HepG2 (cell line): Measurements from ENCODE around the gene KIF2C.

Experiments
- BHLHE40 ChIP-seq: IDR thresholded peaks from 2 replicates; pipeline ENCODE4 v1.6.1; 2011; ENCODE audit warnings: low read length, improper control_type of control experiment
- CBFB ChIP-seq: sonication (generic); formaldehyde crosslinking; IDR thresholded peaks from 2 replicates; pipeline ENCODE4 v1.4.0; 2020; ENCODE audit warnings: missing genetic modification reagents
- CEBPG ChIP-seq: IDR thresholded peaks from 2 replicates; pipeline ENCODE4 v1.6.1; 2016
- NCOA1 ChIP-seq: sonication (generic); formaldehyde crosslinking; IDR thresholded peaks from 2 replicates; pipeline ENCODE4 v1.9.0; 2021; ENCODE audit warnings: missing genetic modification reagents
- RAD51 ChIP-seq: fragments of 450-650 bp; IDR thresholded peaks from 2 replicates; pipeline ENCODE4 v1.6.1; 2016; ENCODE audit warnings: borderline replicate concordance
- TCF12 ChIP-seq, 2 experiments: fragments of 450-650 bp in 1 of 2; sonication (generic) in 1 of 2; formaldehyde crosslinking in 1 of 2; IDR thresholded peaks; 2 replicates each; pipeline versions ENCODE4 v1.6.1 to v1.8.0; 2017 to 2022; ENCODE audit warnings: antibody characterized with exemption in 1 of 2, mild to moderate bottlenecking in 1 of 2, missing genetic modification reagents in 1 of 2, moderate library complexity in 1 of 2
- TOE1 ChIP-seq: sonication (generic); formaldehyde crosslinking; IDR thresholded peaks from 2 replicates; pipeline ENCODE4 v1.4.0; 2020; ENCODE audit warnings: mild to moderate bottlenecking, missing genetic modification reagents
- ZFYVE20 ChIP-seq: sonication (generic); formaldehyde crosslinking; IDR thresholded peaks from 2 replicates; pipeline ENCODE4 v1.8.0; 2023; ENCODE audit warnings: low read depth, mild to moderate bottlenecking, moderate library complexity, missing genetic modification reagents, borderline replicate concordance
- ZNF207 ChIP-seq: fragments of 450-650 bp; IDR thresholded peaks from 2 replicates; pipeline ENCODE4 v1.6.1; 2016; ENCODE audit warnings: antibody characterized with exemption, borderline replicate concordance
- TF ChIP-seq, protein P1 (sequence below): sonication (generic); formaldehyde crosslinking; IDR thresholded peaks from 2 replicates; pipeline ENCODE4 v1.4.0; 2020; ENCODE audit warnings: missing genetic modification reagents
- TF ChIP-seq, protein P2 (sequence below), 2 experiments: sonication (generic) in 1 of 2; formaldehyde crosslinking in 1 of 2; IDR thresholded peaks; 2 replicates each; pipeline versions ENCODE4 v1.4.0 to v1.6.1; 2018 to 2020; ENCODE audit warnings: missing genetic modification reagents in 2 of 2, borderline replicate concordance in 1 of 2, low read depth in 1 of 2, mild to moderate bottlenecking in 1 of 2, missing biosample characterization in 1 of 2
- TF ChIP-seq, protein P3 (sequence below): IDR thresholded peaks from 2 replicates; pipeline ENCODE4 v1.6.1; 2016; ENCODE audit warnings: low read depth

DNA sequence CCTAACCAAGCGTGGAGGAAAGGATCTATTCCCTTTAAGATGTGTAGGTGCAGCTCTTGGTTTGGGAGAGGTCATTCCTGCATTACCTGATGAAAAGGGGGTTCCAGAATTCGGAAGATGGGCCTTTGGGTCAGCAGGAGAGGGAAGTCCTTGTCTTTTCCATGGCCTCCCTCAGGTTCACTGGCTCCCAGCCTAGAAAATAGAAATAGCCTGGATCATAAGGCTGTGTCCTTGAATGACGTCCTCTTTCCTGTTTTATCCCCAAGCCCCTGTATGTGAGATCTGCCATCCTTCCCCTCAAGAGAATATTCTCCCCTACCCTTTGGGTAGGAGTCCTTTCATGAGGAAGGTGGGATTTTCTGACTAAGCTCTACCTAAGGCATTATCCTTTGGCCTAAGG, 21.2 kb downstream of the KIF2C start:
- TF ChIP-seq ZFYVE20 (no peak), CBFB (CRISPR knock-in tag) (no peak), BHLHE40 (no peak), NCOA1 (no peak), TOE1 (CRISPR knock-in tag) (no peak), TCF12 (IDR thresholded peaks at IDR 0.05) (no peak), TCF12 (CRISPR knock-in tag; IDR thresholded peaks at IDR 0.05) (no peak), ZNF207 (no peak), CEBPG (no peak), RAD51 (no peak)
- TF ChIP-seq, protein P1, sequence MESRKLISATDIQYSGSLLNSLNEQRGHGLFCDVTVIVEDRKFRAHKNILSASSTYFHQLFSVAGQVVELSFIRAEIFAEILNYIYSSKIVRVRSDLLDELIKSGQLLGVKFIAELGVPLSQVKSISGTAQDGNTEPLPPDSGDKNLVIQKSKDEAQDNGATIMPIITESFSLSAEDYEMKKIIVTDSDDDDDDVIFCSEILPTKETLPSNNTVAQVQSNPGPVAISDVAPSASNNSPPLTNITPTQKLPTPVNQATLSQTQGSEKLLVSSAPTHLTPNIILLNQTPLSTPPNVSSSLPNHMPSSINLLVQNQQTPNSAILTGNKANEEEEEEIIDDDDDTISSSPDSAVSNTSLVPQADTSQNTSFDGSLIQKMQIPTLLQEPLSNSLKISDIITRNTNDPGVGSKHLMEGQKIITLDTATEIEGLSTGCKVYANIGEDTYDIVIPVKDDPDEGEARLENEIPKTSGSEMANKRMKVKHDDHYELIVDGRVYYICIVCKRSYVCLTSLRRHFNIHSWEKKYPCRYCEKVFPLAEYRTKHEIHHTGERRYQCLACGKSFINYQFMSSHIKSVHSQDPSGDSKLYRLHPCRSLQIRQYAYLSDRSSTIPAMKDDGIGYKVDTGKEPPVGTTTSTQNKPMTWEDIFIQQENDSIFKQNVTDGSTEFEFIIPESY (CRISPR knock-in tag): no peak
- TF ChIP-seq, protein P2, sequence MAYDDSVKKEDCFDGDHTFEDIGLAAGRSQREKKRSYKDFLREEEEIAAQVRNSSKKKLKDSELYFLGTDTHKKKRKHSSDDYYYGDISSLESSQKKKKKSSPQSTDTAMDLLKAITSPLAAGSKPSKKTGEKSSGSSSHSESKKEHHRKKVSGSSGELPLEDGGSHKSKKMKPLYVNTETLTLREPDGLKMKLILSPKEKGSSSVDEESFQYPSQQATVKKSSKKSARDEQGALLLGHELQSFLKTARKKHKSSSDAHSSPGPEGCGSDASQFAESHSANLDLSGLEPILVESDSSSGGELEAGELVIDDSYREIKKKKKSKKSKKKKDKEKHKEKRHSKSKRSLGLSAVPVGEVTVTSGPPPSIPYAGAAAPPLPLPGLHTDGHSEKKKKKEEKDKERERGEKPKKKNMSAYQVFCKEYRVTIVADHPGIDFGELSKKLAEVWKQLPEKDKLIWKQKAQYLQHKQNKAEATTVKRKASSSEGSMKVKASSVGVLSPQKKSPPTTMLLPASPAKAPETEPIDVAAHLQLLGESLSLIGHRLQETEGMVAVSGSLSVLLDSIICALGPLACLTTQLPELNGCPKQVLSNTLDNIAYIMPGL (CRISPR knock-in tag; IDR thresholded peaks at IDR 0.05; ENCODE audit: borderline replicate concordance in 1 of 2, low read depth in 1 of 2): no peak
- TF ChIP-seq, protein P3, sequence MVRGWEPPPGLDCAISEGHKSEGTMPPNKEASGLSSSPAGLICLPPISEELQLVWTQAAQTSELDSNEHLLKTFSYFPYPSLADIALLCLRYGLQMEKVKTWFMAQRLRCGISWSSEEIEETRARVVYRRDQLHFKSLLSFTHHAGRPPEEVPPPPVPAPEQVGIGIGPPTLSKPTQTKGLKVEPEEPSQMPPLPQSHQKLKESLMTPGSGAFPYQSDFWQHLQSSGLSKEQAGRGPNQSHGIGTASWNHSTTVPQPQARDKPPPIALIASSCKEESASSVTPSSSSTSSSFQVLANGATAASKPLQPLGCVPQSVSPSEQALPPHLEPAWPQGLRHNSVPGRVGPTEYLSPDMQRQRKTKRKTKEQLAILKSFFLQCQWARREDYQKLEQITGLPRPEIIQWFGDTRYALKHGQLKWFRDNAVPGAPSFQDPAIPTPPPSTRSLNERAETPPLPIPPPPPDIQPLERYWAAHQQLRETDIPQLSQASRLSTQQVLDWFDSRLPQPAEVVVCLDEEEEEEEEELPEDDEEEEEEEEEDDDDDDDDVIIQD (CRISPR knock-in tag): no peak
